Germinal center (tissue), 1 donor: ENCODE results near the gene FGF18.
"Not testable (repeated sequence)": the region's sequence is repeated elsewhere in the genome, so short reads cannot be mapped to it uniquely, and the experiment has no call there.

Source experiments
- DNase-seq: peaks from one replicate; pipeline ENCODE4 v3.0.0; 2012; ENCODE audit warnings: mixed read lengths, low spot score

FGF18 gene

DNA sequence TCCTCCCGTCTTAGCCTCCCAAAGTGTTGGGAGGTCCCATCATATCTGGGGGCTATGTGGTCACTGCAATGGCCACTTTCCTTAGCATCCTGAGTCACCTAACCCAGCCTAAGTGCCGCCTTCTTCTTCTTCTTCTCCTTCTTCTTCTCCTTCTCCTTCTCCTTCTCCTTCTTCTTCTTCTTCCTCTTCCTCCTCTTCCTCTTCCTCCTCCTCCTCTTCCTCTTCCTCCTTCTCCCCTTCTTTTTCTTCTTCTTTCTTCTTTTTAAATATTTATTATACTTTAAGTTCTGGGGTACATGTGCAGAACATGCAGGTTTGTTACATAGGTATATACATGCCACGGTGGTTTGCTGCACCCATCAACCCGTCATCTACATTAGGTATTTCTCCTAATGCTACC lies 78.0 kb downstream of the FGF18 start:
- not testable (repeated sequence) for DNase-seq

DNA sequence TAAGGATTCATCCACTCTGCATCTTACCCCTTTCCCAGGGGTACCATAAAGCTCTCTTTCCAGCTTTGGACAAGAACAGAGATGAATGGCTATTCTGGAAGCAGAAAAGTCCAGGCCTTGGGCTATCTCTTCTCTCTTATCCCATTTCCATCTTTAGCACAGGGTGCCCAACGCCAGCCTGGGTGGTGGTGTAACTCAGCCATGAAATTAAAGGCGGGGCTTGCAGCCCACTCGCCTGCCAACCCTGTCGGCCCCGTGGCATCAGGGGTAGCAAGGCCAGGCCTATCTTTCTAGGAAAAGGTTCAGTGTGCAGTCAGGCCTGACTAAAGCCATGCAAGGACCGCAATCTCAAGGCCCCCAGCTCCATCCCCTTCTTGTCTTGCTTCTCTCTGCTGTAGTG lies 78.7 kb downstream of the FGF18 start:
- no peak for DNase-seq

- no peak for DNase-seq
Observed at GRCh38 chr5:171499611-171500010, 80.2 kb downstream of the FGF18 start.

DNA sequence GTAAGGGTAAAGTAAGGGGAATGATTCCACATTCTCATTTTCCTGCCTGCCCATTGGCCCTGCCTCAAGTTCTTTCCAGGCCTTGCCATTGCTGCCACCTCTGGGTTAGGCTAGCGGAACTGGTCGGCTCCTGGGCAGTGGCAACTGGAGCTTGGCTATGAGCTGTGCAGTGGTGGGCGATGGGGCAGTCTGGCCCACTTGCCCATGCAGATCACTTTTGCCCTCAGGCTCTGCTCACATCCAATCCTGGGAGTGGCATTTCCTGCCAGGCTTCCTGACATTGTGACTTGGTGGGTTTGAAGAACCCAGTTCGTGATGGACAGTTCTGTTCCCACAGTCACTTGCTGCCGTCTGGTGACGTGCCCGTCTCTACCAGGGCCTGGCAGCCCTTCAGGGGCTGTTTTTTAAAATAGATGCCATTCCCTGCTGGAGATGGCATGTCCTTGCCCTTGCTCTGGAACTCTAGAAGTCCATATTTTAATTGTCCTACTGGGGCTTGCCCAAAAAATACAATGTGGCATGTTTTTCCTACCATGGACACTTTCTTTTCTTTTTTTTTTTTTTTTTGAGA lies 86.1 kb downstream of the FGF18 start:
- DNase-seq, result no peak

- no peak for DNase-seq
Observed at GRCh38 chr5:171506951-171507350, 87.5 kb downstream of the FGF18 start.
